Left forelimb (tissue), 1 donor: ENCODE data around the gene FBXO47.
"Not testable (repeated sequence)": the region's sequence is repeated elsewhere in the genome, so short reads cannot be mapped to it uniquely, and the experiment has no call there.

Experiments used
- DNase-seq: peaks from one replicate; pipeline ENCODE4 v3.0.0-alpha.2; 2018; ENCODE audit warnings: low spot score

Gene FBXO47

GRCh38 chr17:38980490-38981217 is 13.5 kb upstream of the FBXO47 start:
- DNase-seq: no peak

GRCh38 chr17:38978180-38978579 is 11.0 kb upstream of the FBXO47 start:
- DNase-seq: no peak

- not testable (repeated sequence) for DNase-seq
Measured at GRCh38 chr17:38976187-38976551, 9.0 kb upstream of the FBXO47 start.

- no peak for DNase-seq
Measured at GRCh38 chr17:38970804-38971203, 3.6 kb upstream of the FBXO47 start.

GRCh38 chr17:38970128-38970527 is 2.9 kb upstream of the FBXO47 start:
- DNase-seq: no peak

GRCh38 chr17:38969281-38969680 is 2.1 kb upstream of the FBXO47 start:
- DNase-seq: no peak

GRCh38 chr17:38961413-38961812 is 5.8 kb downstream of the FBXO47 start:
- DNase-seq: no peak

- DNase-seq: no peak
Measured at GRCh38 chr17:38960402-38960801, 6.8 kb downstream of the FBXO47 start.

- DNase-seq: no peak
Measured at GRCh38 chr17:38959508-38959907, 7.7 kb downstream of the FBXO47 start.

GRCh38 chr17:38958756-38959155 is 8.4 kb downstream of the FBXO47 start:
- DNase-seq: no peak

- DNase-seq: no peak
Measured at GRCh38 chr17:38958326-38958725, 8.9 kb downstream of the FBXO47 start.

GRCh38 chr17:38953800-38954199 is 13.4 kb downstream of the FBXO47 start:
- DNase-seq: not testable (repeated sequence)

GRCh38 chr17:38947189-38947588 is 20.0 kb downstream of the FBXO47 start:
- no peak for DNase-seq

GRCh38 chr17:38943607-38944006 is 23.6 kb downstream of the FBXO47 start:
- DNase-seq: no peak

- no peak for DNase-seq
Measured at GRCh38 chr17:38942696-38943334, 24.4 kb downstream of the FBXO47 start.

- DNase-seq: no peak
Measured at GRCh38 chr17:38940404-38940803, 26.8 kb downstream of the FBXO47 start.

GRCh38 chr17:38939987-38940386 is 27.2 kb downstream of the FBXO47 start:
- DNase-seq: no peak

GRCh38 chr17:38933962-38934361 is 33.2 kb downstream of the FBXO47 start:
- not testable (repeated sequence) for DNase-seq

- not testable (repeated sequence) for DNase-seq
Measured at GRCh38 chr17:38930782-38931181, 36.4 kb downstream of the FBXO47 start.

GRCh38 chr17:38926293-38927070 is 40.7 kb downstream of the FBXO47 start:
- DNase-seq: no peak

GRCh38 chr17:38925263-38925995 is 41.8 kb downstream of the FBXO47 start, which contains the start of gene LASP1NB:
LASP1NB (plus strand) TSS chr17:38925614.
- DNase-seq: no peak
